DND-41 (cell line): ENCODE results near the gene SPACA4.

Source experiments
- ATAC-seq: fragments of 200-7000 bp; cut with Tn5 transposase; 3 replicates; pipeline ENCODE4 v1.9.1; 2021; ENCODE audit warnings: low read depth; ENCODE audit not compliant: insufficient read depth
- DNase-seq: peaks from one replicate; pipeline ENCODE4 v3.0.0-alpha.2; 2020
- H2AFZ ChIP-seq: 2 replicates; pipeline ENCODE4 v1.6.0; 2012; ENCODE audit warnings: low read depth, low read length
- H3K27ac ChIP-seq: 2 replicates; pipeline ENCODE4 v1.5.1; 2012; ENCODE audit warnings: low read length, inconsistent platforms
- H3K27me3 ChIP-seq: fragments of 200-600 bp; sonication (generic); 2 replicates; pipeline ENCODE4 v1.6.0; 2012; ENCODE audit warnings: low read length, mild to moderate bottlenecking, inconsistent platforms; ENCODE audit not compliant: insufficient read depth, poor library complexity
- H3K36me3 ChIP-seq: 2 replicates; pipeline ENCODE4 v1.5.1; 2012; ENCODE audit warnings: low read length, inconsistent platforms; ENCODE audit not compliant: insufficient read depth
- H3K4me1 ChIP-seq: 2 replicates; pipeline ENCODE4 v1.5.1; 2012; ENCODE audit warnings: mild to moderate bottlenecking, low read length; ENCODE audit not compliant: insufficient read depth
- H3K4me2 ChIP-seq: 2 replicates; pipeline ENCODE4 v1.6.0; 2012; ENCODE audit warnings: mild to moderate bottlenecking, moderate library complexity, low read length, inconsistent platforms; ENCODE audit not compliant: insufficient read depth
- H3K4me3 ChIP-seq, 2 experiments: fragments of 200-600 bp in 1 of 2; shearing (Covaris generic) in 1 of 2; 2 replicates each; pipeline ENCODE4 v1.5.1; 2012 to 2016; ENCODE audit warnings: inconsistent platforms in 2 of 2, low read length in 2 of 2, mild to moderate bottlenecking in 2 of 2, low read depth in 1 of 2, moderate library complexity in 1 of 2
- H3K79me2 ChIP-seq: 2 replicates; pipeline ENCODE4 v1.6.0; 2012; ENCODE audit warnings: low read length, inconsistent platforms; ENCODE audit not compliant: insufficient read depth
- H3K9ac ChIP-seq: 2 replicates; pipeline ENCODE4 v1.6.0; 2012; ENCODE audit warnings: low read depth, mild to moderate bottlenecking, inconsistent platforms, low read length, moderate library complexity
- H3K9me3 ChIP-seq: 2 replicates; pipeline ENCODE4 v1.5.1; 2012; ENCODE audit warnings: low read length, moderate library complexity, mild to moderate bottlenecking, inconsistent platforms; ENCODE audit not compliant: insufficient read depth, severe bottlenecking
- H4K20me1 ChIP-seq: 2 replicates; pipeline ENCODE4 v1.6.0; 2012; ENCODE audit warnings: low read length; ENCODE audit not compliant: insufficient read depth
- EZH2 ChIP-seq: IDR thresholded peaks from 3 replicates; pipeline ENCODE4 v1.6.1; 2012; ENCODE audit warnings: borderline replicate concordance, low read depth, mild to moderate bottlenecking, moderate library complexity, low read length, inconsistent platforms; ENCODE audit not compliant: severe bottlenecking
- TF ChIP-seq, protein P1 (sequence below): IDR thresholded peaks from 2 replicates; pipeline ENCODE4 v1.5.1; 2012; ENCODE audit warnings: borderline replicate concordance, low read length, moderate library complexity, mild to moderate bottlenecking; ENCODE audit not compliant: poor library complexity, severe bottlenecking; ENCODE audit errors: extremely low read depth

SPACA4 gene

GRCh38 chr19:48617146-48617937 is 10.8 kb downstream of the SPACA4 start:
- Histone ChIP-seq H3K27ac (peak overlapping the region; percentile 90), H3K4me2 (peak overlapping the region; percentile 87), H3K9me3 (no peaks in the 10 kb centered on the region), H3K4me3 (peak overlapping the region; percentile 77 to 92; a peak in 3 of 4 replicates), H4K20me1 (peaks cover 50% of the 10 kb centered on the region), H3K36me3 (peaks cover 47% of the 10 kb centered on the region), H3K27me3 (no peaks in the 10 kb centered on the region), H3K79me2 (peaks cover 55% of the 10 kb centered on the region), H2AFZ (no peak overlapping the region), H3K9ac (peak overlapping the region; percentile 91), H3K4me1 (peaks cover 44% of the 10 kb centered on the region)
- TF ChIP-seq EZH2: no peak
- TF ChIP-seq, protein P1, sequence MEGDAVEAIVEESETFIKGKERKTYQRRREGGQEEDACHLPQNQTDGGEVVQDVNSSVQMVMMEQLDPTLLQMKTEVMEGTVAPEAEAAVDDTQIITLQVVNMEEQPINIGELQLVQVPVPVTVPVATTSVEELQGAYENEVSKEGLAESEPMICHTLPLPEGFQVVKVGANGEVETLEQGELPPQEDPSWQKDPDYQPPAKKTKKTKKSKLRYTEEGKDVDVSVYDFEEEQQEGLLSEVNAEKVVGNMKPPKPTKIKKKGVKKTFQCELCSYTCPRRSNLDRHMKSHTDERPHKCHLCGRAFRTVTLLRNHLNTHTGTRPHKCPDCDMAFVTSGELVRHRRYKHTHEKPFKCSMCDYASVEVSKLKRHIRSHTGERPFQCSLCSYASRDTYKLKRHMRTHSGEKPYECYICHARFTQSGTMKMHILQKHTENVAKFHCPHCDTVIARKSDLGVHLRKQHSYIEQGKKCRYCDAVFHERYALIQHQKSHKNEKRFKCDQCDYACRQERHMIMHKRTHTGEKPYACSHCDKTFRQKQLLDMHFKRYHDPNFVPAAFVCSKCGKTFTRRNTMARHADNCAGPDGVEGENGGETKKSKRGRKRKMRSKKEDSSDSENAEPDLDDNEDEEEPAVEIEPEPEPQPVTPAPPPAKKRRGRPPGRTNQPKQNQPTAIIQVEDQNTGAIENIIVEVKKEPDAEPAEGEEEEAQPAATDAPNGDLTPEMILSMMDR: peak; percentile 2
- ATAC-seq (no peak), DNase-seq (no peak)

GRCh38 chr19:48618278-48618915 is 11.9 kb downstream of the SPACA4 start:
- Histone ChIP-seq H3K4me3 (peak overlapping the region; percentile 77 to 92; a peak in 3 of 4 replicates), H3K36me3 (peaks cover 49% of the 10 kb centered on the region), H3K27me3 (no peaks in the 10 kb centered on the region), H2AFZ (peak overlapping the region; percentile 70), H3K4me2 (peak overlapping the region; percentile 87), H3K79me2 (peaks cover 61% of the 10 kb centered on the region), H3K9ac (peak overlapping the region; percentile 91), H3K9me3 (no peaks in the 10 kb centered on the region), H3K27ac (peak overlapping the region; percentile 90), H4K20me1 (peaks cover 48% of the 10 kb centered on the region), H3K4me1 (peaks cover 55% of the 10 kb centered on the region)
- ATAC-seq (no peak), DNase-seq (no peak)
- no peak for TF ChIP-seq EZH2
- TF ChIP-seq, protein P1: no peak

DNA sequence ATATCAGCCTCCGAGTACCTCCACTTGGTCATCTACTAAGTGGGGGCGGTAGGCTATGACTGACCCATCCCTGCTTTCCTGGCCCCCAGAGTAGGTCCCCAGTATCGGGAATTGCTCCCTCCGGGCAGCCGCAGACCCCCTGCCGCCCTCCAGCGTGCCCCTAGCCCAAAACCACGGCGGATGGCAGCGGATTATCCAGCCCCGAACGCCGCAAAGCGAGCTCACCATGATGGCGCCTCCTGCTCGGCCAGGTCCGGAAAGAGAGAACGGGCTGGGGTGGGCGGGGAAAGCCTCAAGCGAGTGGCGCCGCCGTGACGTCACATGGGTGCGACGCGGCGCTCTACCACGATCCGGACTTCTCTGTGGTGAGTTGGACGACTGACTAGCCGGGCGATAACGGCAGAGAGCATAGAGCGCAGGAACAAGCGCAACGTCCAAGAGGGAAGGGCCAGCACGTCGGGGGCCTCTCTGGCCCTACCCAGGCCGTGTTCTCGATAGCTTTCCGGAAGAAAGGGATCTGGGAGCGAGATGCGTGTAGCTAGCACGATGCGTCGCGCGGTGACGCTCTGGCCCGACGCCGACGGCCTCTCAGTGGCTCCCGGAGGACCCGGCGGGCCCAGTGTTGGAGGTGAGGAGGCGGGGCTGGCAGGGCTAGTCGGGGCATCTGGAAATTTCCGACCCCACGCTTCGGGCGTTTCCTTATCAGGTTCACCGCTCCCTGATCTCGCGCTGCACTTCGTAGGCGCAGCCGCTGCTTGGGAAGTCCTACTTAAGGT is 12.6 kb downstream of the SPACA4 start, which contains the start of the genes RPL18 and SPHK2:
Gene RPL18, minus strand, starts transcription at position 263 of the 776 bp plus-strand sequence. Its CDS starts 35 bp downstream, at position 228.
Gene SPHK2, plus strand, starts transcription at position 591 of the 776 bp plus-strand sequence. CDS start 1,009 bp downstream, outside the sequence.
- peak within 1 kb of the TSS; percentile 91 for H3K9ac ChIP-seq
- peak within 1 kb of the TSS; percentile 93 for H3K27ac ChIP-seq
- peak within 1 kb of the TSS; percentile 73 for H2AFZ ChIP-seq
- H3K4me1 ChIP-seq: peaks cover 60% of the 10 kb centered on the region
- DNase-seq: peak; percentile 98
- peak within 1 kb of the TSS; percentile 95 for H3K4me2 ChIP-seq
- TF ChIP-seq, protein P1: peak; percentile 6
- TF ChIP-seq EZH2: no peak
- H3K79me2 ChIP-seq: peaks cover 65% of the 10 kb centered on the region
- H4K20me1 ChIP-seq: peaks cover 41% of the 10 kb centered on the region
- H3K4me3 ChIP-seq: peak within 1 kb of the TSS; percentile 77 to 95
- H3K27me3 ChIP-seq: no peaks in the 10 kb centered on the region
- H3K9me3 ChIP-seq: no peaks in the 10 kb centered on the region
- peak; percentile 77 for ATAC-seq
- H3K36me3 ChIP-seq: peaks cover 49% of the 10 kb centered on the region
